BJ (cell line): Measurements from ENCODE around the gene MIAT. TPM values are rescaled to one million over a fixed set of nuclear protein-coding genes. Genes with fewer than 3 reads are reported as not detected.

ENCODE experiments used
- CTCF ChIA-PET: fragments of 350-600 bp; formaldehyde crosslinking; extraction: SDS; loops from one replicate; lab custom pipeline; 2021; ENCODE audit warnings: antibody characterized with exemption, inconsistent platforms; lab: Yijun Ruan, JAX
- POLR2A ChIA-PET: fragments of 300-600 bp; sonication (Branson Sonifier 250); formaldehyde crosslinking; extraction: SDS; loops from one replicate; lab custom pipeline; 2021; ENCODE audit warnings: antibody characterized with exemption; lab: Charles Lee
- DNase-seq: peaks from one replicate; pipeline ENCODE4 v3.0.0-alpha.2; 2011; ENCODE audit warnings: low read depth
- H3K27me3 ChIP-seq: 2 replicates; pipeline ENCODE4 v1.6.0; 2011; ENCODE audit warnings: low read length; ENCODE audit not compliant: control insufficient read depth, insufficient read depth
- H3K36me3 ChIP-seq: 2 replicates; pipeline ENCODE4 v1.5.1; 2011; ENCODE audit warnings: low read length; ENCODE audit not compliant: control insufficient read depth, insufficient read depth
- H3K4me3 ChIP-seq: 2 replicates; pipeline ENCODE4 v1.5.1; 2011; ENCODE audit warnings: low read depth, mild to moderate bottlenecking, control low read depth, low read length
- CTCF ChIP-seq: IDR thresholded peaks from 2 replicates; pipeline ENCODE4 v1.5.1; 2011; ENCODE audit warnings: low read depth, mild to moderate bottlenecking, control low read depth, inconsistent platforms, low read length, moderate library complexity; ENCODE audit not compliant: insufficient read depth
- polyA plus RNA-seq: library from polyadenylated mRNA; depleted of rRNA; stranded (reverse); fragments of >200 nt; gene quantifications from 2 replicates; pipeline ENCODE4 v1.2.3, GENCODE V29; 2011

Gene MIAT
- polyA plus RNA-seq, 1 experiment: 1.1 TPM

GRCh38 chr22:26643418-26644100 is 13.8 kb upstream of the MIAT start:
- ChIA-PET POLR2A (interaction anchor here (0.7 kb wide), 1 partner anchor 147 kb away, joined by 13 read pairs; no protein-coding TSS in a partner anchor), CTCF (no interaction called here)
- DNase-seq: no peak
- H3K4me3 ChIP-seq: no peak overlapping the region
- no peaks in the 10 kb centered on the region for H3K36me3 ChIP-seq
- no peak for TF ChIP-seq CTCF
- peaks cover 8% of the 10 kb centered on the region for H3K27me3 ChIP-seq

- POLR2A ChIA-PET: interaction anchor here (0.6 kb wide), 1 partner anchor 147 kb away, joined by 3 read pairs; no protein-coding TSS in a partner anchor
These were observed 11.2 kb upstream of the MIAT start for GRCh38 chr22:26646158-26646557.

GRCh38 chr22:26648011-26648497 is 9.3 kb upstream of the MIAT start:
- no peak overlapping the region for H3K4me3 ChIP-seq
- H3K27me3 ChIP-seq: peaks cover 14% of the 10 kb centered on the region
- no peak for DNase-seq
- TF ChIP-seq CTCF: no peak
- POLR2A ChIA-PET: interaction anchor here (0.6 kb wide), 1 partner anchor 218 kb away, joined by 3 read pairs; no protein-coding TSS in a partner anchor
- CTCF ChIA-PET: no interaction called here
- H3K36me3 ChIP-seq: no peaks in the 10 kb centered on the region

More at GRCh38 chr22:26646158-26646557, 11.2 kb upstream of the MIAT start:
- H3K36me3 ChIP-seq: no peaks in the 10 kb centered on the region
- no peak overlapping the region for H3K4me3 ChIP-seq
- peaks cover 7% of the 10 kb centered on the region for H3K27me3 ChIP-seq
- no peak for TF ChIP-seq CTCF
- no peak for DNase-seq
- CTCF ChIA-PET: interaction anchor here (0.6 kb wide), 1 partner anchor 54 kb away, joined by 3 read pairs; no protein-coding TSS in a partner anchor

- Histone ChIP-seq H3K36me3 (no peaks in the 10 kb centered on the region), H3K4me3 (no peak overlapping the region), H3K27me3 (peaks cover 15% of the 10 kb centered on the region)
- ChIA-PET CTCF (interaction anchor here (0.6 to 1.0 kb wide), 2 partner anchors 17 to 147 kb away, joined by 3 to 4 read pairs; no protein-coding TSS in a partner anchor), POLR2A (no interaction called here)
- no peak for DNase-seq
- TF ChIP-seq CTCF: no peak
These were observed 8.6 kb upstream of the MIAT start for GRCh38 chr22:26648528-26649388.
